Endothelial cell of umbilical vein (primary cell): ENCODE measurements around the gene MAGT1. TPM values are rescaled to one million over a fixed set of nuclear protein-coding genes. Genes with fewer than 3 reads are reported as not detected.

Source experiments
- BruUV-seq: library from RNA; stranded (reverse); fragments of 400-500 nt; replicated peaks from 2 replicates; lab custom pipeline; 2021; lab: Mats Ljungman, UMichigan
- CTCF ChIA-PET: fragments of 300-600, 350-600 bp; sonication (Branson Sonifier 250); formaldehyde crosslinking; loops from one replicate; lab custom pipeline; 2021; ENCODE audit warnings: antibody characterized with exemption, inconsistent platforms; lab: Charles Lee
- POLR2A ChIA-PET: fragments of 300-600, 350-600 bp; sonication (Branson Sonifier 250); formaldehyde crosslinking; loops from one replicate; lab custom pipeline; 2021; ENCODE audit warnings: antibody characterized with exemption, inconsistent platforms; lab: Charles Lee
- DNase-seq: peaks from one replicate; pipeline ENCODE4 v3.0.0-alpha.2; 2011; ENCODE audit warnings: low read depth, low spot score
- FAIRE-seq: peaks from 2 replicates; lab custom pipeline; 2011; peaks lifted over from hg19 to GRCh38; lab: Jason Lieb, UNC
- H2AFZ ChIP-seq: 2 replicates; pipeline ENCODE4 v1.6.0; 2012; ENCODE audit warnings: low read depth, low read length, control low read depth, inconsistent platforms
- H3K27ac ChIP-seq: 2 replicates; pipeline ENCODE4 v1.5.1; 2011; ENCODE audit warnings: low read depth, mild to moderate bottlenecking, control low read depth, low read length, moderate library complexity; ENCODE audit not compliant: insufficient read depth
- H3K27me3 ChIP-seq, 2 experiments: 2 replicates each; pipeline versions ENCODE4 v1.6.0 to v1.6.1; 2011; ENCODE audit warnings: low read length in 2 of 2, mixed read lengths in 1 of 2; ENCODE audit not compliant: control insufficient read depth in 2 of 2, insufficient read depth in 2 of 2
- H3K36me3 ChIP-seq, 2 experiments: 2 replicates in 1 of 2; 3 replicates in 1 of 2; pipeline ENCODE4 v1.5.1; 2011; ENCODE audit warnings: low read length in 2 of 2, mild to moderate bottlenecking in 1 of 2, moderate library complexity in 1 of 2; ENCODE audit not compliant: control insufficient read depth in 2 of 2, insufficient read depth in 2 of 2; ENCODE audit errors: extremely low read depth in 1 of 2
- H3K4me1 ChIP-seq: 3 replicates; pipeline ENCODE4 v1.5.1; 2011; ENCODE audit warnings: mild to moderate bottlenecking, low read length; ENCODE audit not compliant: control insufficient read depth, insufficient read depth; ENCODE audit errors: extremely low read depth
- H3K4me2 ChIP-seq: 2 replicates; pipeline ENCODE4 v1.6.1; 2011; ENCODE audit warnings: low read length, control low read depth, mixed read lengths; ENCODE audit not compliant: insufficient read depth
- H3K4me3 ChIP-seq, 3 experiments: fragments of 200-600 bp in 1 of 3; sonication (generic), shearing (Covaris generic) in 1 of 3; replicated peaks in 1 of 3; 2 replicates each; pipeline ENCODE4 v1.5.1; 2011 to 2016; ENCODE audit warnings: control low read depth in 3 of 3, low read length in 3 of 3, mild to moderate bottlenecking in 2 of 3, inconsistent platforms in 1 of 3, low read depth in 1 of 3, moderate library complexity in 1 of 3; ENCODE audit not compliant: insufficient read depth in 1 of 3
- H3K79me2 ChIP-seq: 2 replicates; pipeline ENCODE4 v1.6.0; 2012; ENCODE audit warnings: low read length, inconsistent platforms; ENCODE audit not compliant: control insufficient read depth, insufficient read depth
- H3K9ac ChIP-seq: replicated peaks from 2 replicates; pipeline ENCODE3; 2011; ENCODE audit warnings: low read length, control low read depth; ENCODE audit not compliant: insufficient read depth; ENCODE audit errors: extremely low read depth
- H3K9me1 ChIP-seq: replicated peaks from 3 replicates; pipeline ENCODE4 v1.6.0; 2011; ENCODE audit warnings: mild to moderate bottlenecking, low read length; ENCODE audit not compliant: control insufficient read depth, insufficient read depth; ENCODE audit errors: extremely low read depth
- H3K9me3 ChIP-seq: replicated peaks from 2 replicates; pipeline ENCODE4 v1.5.1; 2012; ENCODE audit warnings: low read length, inconsistent platforms; ENCODE audit not compliant: control insufficient read depth, insufficient read depth
- H4K20me1 ChIP-seq: replicated peaks from 2 replicates; pipeline ENCODE3; 2011; ENCODE audit warnings: mild to moderate bottlenecking, low read length; ENCODE audit not compliant: control insufficient read depth, insufficient read depth; ENCODE audit errors: extremely low read depth
- EZH2 ChIP-seq: IDR thresholded peaks from 2 replicates; pipeline ENCODE4 v1.6.1; 2012; ENCODE audit warnings: borderline replicate concordance, low read depth, mild to moderate bottlenecking, moderate library complexity, low read length, inconsistent platforms; ENCODE audit not compliant: severe bottlenecking
- FOS ChIP-seq: IDR thresholded peaks from 2 replicates; pipeline ENCODE4 v1.6.1; 2011; ENCODE audit warnings: mild to moderate bottlenecking, low read length, moderate library complexity, borderline replicate concordance; ENCODE audit not compliant: insufficient read depth
- GATA2 ChIP-seq: IDR thresholded peaks from 2 replicates; pipeline ENCODE4 v1.7.0; 2011; ENCODE audit warnings: low read depth, mild to moderate bottlenecking, moderate library complexity, mixed read lengths, low read length; ENCODE audit not compliant: insufficient read length, insufficient read depth
- JUN ChIP-seq: IDR thresholded peaks from 2 replicates; pipeline ENCODE4 v1.6.1; 2011; ENCODE audit warnings: borderline replicate concordance, low read depth; ENCODE audit not compliant: insufficient read length, insufficient read depth
- MYC ChIP-seq: IDR thresholded peaks from one replicate; pipeline ENCODE4 v1.6.1; 2011; ENCODE audit warnings: mild to moderate bottlenecking, low read depth, low read length
- POLR2A ChIP-seq: IDR thresholded peaks from 2 replicates; pipeline ENCODE4 v1.6.1; 2012; ENCODE audit warnings: low read depth, mild to moderate bottlenecking, control low read depth, low read length
- POLR2AphosphoS5 ChIP-seq: IDR thresholded peaks from 2 replicates; pipeline ENCODE4 v1.6.1; 2012; ENCODE audit warnings: low read depth, mild to moderate bottlenecking, control low read depth, low read length, moderate library complexity; ENCODE audit not compliant: insufficient read depth
- dilution Hi-C: fragments of 300-500 bp; cut with MboI; formaldehyde crosslinking; loops from one replicate; pipeline ENCODE4 v1.15.0; 2019; ENCODE audit warnings: low sequenced_read_pairs; ENCODE audit not compliant: extremely low pct_ligation_motif_present
- intact Hi-C: fragments of 100-400 bp; cut with micrococcal nuclease; formaldehyde crosslinking; loops from one replicate; pipeline ENCODE4 v1.10.0; 2022
- polyA plus RNA-seq, 4 experiments: library from polyadenylated mRNA; depleted of rRNA in 3 of 4; stranded (reverse) in 3 of 4; unstranded in 1 of 4; fragments of >200 nt; gene quantifications; 2 replicates each; pipeline versions ENCODE4 v1.2.1 to v1.2.3, GENCODE V29; 2011 to 2012; ENCODE audit warnings: missing spikeins in 1 of 4
- total RNA-seq: library from RNA; stranded (reverse); gene quantifications from 2 replicates; pipeline ENCODE4 v1.2.3, GENCODE V29; 2021
- TF ChIP-seq, protein P1 (sequence below), 2 donors: IDR thresholded peaks; 1 replicate in 1 of 2; 2 replicates in 1 of 2; pipeline ENCODE4 v1.5.1; 2011; ENCODE audit warnings: low read length in 2 of 2, mild to moderate bottlenecking in 2 of 2, moderate library complexity in 2 of 2, control low read depth in 1 of 2, inconsistent platforms in 1 of 2, low read depth in 1 of 2; ENCODE audit not compliant: insufficient read depth in 1 of 2; ENCODE audit errors: extremely low read depth in 1 of 2
- TF ChIP-seq, protein P2 (sequence below): IDR thresholded peaks from 2 replicates; pipeline ENCODE4 v1.6.1; 2011; ENCODE audit not compliant: insufficient read depth, insufficient read length

Gene MAGT1
- total and polyA plus RNA-seq, 2 donors (not counting 3 experiments of a cell fraction or from before 2014, with no cell fraction given), result 36.3 to 66.9 TPM

DNA sequence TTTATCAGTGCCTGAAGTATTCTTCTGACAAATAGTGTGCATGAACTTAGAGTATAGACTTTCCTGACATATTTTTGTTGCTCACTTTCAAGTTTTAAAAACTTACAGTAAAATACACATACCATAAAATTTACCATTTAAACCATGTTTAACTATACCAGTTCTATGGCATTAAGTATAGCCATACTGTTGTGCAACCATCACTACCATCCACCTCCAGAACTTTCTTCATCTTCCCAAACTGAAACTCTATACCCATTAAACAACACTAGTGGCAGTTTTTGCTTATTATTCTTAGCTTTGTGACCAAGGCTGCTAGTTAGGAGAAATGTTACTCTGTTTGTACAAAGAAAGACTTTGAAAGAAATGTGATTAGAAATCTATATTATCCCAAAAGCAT, 41.1 kb upstream of the MAGT1 start:
- Histone ChIP-seq H3K27me3 (no peaks in the 10 kb centered on the region), H3K27ac (no peak overlapping the region), H3K9ac (no peak overlapping the region), H4K20me1 (no peaks in the 10 kb centered on the region), H2AFZ (no peak overlapping the region), H3K9me1 (no peaks in the 10 kb centered on the region), H3K9me3 (no peaks in the 10 kb centered on the region), H3K4me3 (no peak overlapping the region), H3K36me3 (no peaks in the 10 kb centered on the region), H3K4me2 (no peak overlapping the region), H3K79me2 (no peaks in the 10 kb centered on the region), H3K4me1 (peaks cover 11% of the 10 kb centered on the region)
- DNase-seq (no peak), FAIRE-seq (no peak)
- intact Hi-C loops (no loop called here), dilution Hi-C loops (no loop called here)
- CTCF ChIA-PET, result interaction anchor here (1.2 kb wide), 1 partner anchor 88 kb away, joined by 4 read pairs; no protein-coding TSS in a partner anchor
- BruUV-seq, result no TSS peak
- no peak for TF ChIP-seq POLR2AphosphoS5
- no peak for TF ChIP-seq MYC
- no peak for TF ChIP-seq POLR2A
- TF ChIP-seq JUN, result no peak
- TF ChIP-seq, protein P1, sequence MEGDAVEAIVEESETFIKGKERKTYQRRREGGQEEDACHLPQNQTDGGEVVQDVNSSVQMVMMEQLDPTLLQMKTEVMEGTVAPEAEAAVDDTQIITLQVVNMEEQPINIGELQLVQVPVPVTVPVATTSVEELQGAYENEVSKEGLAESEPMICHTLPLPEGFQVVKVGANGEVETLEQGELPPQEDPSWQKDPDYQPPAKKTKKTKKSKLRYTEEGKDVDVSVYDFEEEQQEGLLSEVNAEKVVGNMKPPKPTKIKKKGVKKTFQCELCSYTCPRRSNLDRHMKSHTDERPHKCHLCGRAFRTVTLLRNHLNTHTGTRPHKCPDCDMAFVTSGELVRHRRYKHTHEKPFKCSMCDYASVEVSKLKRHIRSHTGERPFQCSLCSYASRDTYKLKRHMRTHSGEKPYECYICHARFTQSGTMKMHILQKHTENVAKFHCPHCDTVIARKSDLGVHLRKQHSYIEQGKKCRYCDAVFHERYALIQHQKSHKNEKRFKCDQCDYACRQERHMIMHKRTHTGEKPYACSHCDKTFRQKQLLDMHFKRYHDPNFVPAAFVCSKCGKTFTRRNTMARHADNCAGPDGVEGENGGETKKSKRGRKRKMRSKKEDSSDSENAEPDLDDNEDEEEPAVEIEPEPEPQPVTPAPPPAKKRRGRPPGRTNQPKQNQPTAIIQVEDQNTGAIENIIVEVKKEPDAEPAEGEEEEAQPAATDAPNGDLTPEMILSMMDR (IDR thresholded peaks at IDR 0.05; ENCODE audit: extremely low read depth in 1 of 2, insufficient read depth in 1 of 2, low read depth in 1 of 2, low read length in 2 of 2), result no peak
- TF ChIP-seq EZH2, result no peak
- TF ChIP-seq, protein P2, sequence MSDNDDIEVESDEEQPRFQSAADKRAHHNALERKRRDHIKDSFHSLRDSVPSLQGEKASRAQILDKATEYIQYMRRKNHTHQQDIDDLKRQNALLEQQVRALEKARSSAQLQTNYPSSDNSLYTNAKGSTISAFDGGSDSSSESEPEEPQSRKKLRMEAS, result no peak
- no peak for TF ChIP-seq FOS
- no peak for TF ChIP-seq GATA2
- POLR2A ChIA-PET, result no interaction called here
